GM19395 (cell line): ENCODE results near the gene GGT5.
"Not testable (repeated sequence)": the region's sequence is repeated elsewhere in the genome, so short reads cannot be mapped to it uniquely, and the experiment has no call there.

Experiments
- ATAC-seq: cut with Tn5 transposase; IDR thresholded peaks from one replicate; pipeline ENCODE4 v1.9.1; 2021; ENCODE audit warnings: mild to moderate bottlenecking, moderate library complexity; ENCODE audit not compliant: unreplicated experiment

Gene GGT5

DNA sequence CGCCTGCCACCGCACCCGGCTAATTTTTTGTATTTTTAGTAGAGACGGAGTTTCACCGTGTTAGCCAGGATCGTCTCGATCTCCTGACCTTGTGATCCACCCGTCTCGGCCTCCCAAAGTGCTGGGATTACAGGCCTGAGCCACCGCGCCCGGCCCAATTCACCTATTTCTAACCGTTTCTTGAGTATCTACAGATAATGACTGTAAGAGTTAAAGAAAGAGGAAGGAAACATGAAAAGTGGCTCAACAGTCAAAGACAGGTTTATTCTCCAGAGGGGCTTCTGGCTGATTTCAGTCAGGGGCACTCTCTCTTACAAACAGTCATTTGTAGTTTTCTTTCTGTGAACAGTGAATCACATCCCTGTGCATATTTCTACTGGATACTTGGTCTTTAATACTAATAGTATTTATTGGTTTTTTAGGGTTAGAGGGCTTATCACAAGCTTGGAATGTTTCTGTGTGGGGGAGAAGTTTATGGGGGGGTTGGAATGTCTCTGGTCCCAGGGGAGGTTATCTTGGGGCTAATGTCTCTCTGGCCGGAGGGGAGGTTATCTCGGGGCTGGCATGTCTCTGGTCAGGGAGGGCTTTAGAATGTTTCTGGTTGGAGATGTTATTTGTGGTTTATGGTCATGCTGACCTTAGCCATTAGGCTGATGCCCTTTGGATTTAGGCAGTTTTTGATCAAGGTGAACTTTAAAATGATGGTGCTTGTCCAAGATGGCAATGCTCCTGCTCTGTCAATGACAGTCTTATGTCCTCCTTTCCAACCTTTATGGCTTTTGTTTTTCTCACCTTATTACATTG is 38.2 kb downstream of the GGT5 start:
- not testable (repeated sequence) for ATAC-seq

DNA sequence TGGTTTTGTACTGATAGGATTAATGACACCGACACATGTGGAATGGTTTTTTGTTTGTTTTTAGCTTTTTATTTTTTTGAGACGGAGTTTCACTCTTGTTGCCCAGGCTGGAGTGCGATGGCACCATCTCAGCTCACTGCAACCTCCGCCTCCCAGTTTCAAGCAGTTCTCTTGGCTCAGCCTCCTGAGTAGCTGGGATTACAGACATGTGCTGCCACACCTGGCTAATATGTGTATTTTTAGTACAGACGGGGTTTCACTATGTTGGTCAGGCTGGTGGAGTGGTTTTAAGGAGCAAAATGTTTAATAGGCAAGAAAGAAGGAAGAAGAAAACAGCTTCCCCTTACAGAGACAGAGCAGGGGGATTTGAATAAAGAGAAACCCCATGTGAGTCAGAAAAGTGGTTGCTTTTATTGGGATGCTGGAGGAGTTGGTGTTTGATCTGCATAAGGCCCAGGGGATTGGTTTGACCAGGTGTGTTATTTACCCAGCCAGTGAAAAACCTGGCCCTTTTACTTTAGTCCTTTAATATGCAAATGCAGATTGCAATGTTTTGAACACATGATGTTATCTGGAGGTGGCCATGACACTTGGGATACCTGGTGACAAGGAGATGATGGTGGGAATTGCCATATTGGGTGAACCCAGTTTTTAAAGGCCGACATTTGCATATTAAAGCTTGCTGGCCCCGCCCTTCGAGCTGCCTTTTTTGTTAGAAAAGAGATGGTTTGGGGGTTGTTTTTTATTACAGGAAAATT is 39.3 kb downstream of the GGT5 start:
- ATAC-seq, result no peak

DNA sequence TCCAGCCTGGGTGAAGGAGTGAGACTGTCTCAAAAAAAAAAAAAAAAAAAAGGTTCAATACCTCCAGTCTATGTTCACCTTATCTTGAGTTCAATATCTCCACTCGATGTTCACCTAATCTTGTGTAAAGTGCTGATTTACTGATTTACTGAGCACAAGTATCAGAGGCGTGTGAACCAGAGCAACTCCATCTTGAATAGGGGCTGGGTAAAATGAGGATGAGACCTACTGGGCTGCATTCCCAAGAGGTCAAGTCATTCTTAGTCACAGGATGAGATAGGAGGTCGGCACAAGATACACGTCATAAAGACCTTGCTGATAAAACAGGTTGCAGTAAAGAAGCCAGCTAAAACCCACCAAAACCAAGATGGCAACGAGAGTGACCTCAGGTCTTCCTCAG is 41.0 kb downstream of the GGT5 start:
- ATAC-seq, result not testable (repeated sequence)

DNA sequence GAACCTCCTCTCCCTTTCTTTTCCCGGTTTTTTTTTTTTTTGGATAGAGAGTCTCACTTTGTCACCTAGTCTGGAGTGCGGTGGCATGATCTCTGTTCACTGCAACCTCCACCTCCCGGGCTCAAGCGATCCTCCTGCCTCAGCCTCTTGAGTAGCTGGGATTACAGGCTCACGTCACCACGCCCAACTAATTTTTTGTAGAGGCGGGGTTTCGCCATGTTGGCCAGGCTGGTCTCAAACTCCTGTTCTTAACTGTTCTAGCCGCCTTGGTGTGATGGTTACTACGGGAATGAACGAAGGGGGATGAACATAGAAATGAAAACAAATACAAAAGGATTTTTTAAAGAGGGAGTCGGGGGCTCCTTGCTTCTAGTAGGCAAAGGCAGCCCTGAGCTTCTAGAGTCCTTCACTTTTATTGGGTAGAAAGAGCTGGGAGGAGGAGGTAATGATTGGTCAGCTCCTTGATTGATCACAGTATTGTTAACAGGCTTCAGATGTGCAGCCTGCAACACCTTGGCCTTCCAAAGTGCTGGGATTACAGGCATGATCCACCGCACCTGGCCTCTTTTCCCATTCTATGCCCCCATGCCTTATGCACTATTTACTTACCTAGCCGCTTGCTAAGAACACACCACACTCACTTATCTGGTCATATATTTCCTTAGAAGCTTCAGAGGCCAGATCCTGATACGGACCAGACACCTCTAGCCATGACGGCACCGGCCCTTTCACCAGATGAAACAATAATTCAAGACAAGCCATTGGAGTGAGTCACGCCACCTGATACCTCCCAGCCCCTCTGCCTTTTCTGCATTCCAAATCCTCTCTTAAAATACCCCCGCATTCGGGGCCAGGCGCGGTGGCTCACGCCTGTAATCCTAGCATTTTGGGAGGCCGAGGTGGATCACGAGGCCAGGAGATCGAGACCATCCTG is 42.9 kb downstream of the GGT5 start:
- no peak for ATAC-seq

DNA sequence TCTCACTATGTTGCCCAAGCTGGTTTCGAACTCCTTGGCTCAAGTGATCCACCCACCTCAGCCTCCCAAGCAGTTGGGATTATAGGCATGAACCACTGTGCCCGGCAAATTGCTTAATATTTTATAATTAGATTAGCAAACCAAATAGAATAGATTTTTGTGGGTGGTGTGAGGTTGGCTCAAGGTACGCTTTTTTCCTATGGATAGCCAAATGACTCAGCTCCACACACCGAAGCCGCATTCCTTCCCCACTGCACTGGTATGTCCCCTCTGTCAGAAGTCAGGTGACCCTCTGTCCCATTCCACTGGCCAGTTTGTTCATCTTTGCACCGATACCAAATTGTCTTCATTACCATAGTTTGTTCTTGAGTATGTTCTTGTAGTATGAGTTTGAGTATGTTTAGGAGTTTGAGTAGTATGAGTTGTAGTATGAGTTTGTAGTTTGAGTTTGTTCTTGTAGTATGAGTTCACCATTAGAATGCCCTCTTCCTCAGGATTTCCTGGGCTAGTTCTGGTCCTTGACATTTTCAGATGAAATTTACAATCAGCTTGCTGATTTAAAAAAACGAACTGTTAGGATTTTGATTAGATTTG is 44.2 kb downstream of the GGT5 start:
- no peak for ATAC-seq

DNA sequence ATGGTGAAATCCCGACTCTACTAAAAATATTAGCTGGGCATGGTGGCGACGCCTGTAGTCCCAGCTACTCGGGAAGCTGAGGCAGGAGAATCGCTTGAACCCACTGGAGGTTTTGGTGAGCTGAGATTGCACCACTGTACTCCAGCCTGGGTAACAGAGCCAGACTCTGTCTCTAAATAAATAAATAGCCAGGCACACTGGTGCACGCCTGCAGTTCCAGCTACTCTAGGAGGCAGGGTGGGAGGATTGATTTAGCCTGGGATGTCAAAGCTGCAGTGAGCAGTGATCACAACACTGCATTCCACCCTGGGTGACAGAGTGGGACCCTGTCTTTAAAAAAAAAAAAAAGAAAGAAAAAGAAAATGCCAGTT is 46.2 kb downstream of the GGT5 start:
- no peak for ATAC-seq

DNA sequence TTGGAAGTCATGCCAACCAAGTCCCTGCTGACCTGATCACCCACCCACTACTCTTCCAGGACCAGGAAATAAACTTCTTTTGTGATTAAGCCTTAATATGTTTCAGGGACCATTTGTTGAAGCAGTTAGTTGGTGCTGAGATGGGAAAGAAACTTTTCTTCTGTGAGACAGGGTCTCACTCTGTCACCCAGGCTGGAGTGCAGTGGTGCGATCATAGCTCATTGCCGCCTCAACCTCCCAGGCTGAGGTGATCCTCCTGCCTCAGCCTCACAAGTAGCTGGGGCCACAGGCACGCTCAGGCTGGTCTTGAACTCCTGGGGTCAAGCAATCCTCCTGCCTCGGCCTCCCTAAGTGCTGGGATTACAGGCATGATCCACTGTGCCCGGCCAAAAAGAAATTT is 53.0 kb downstream of the GGT5 start:
- ATAC-seq, result no peak

DNA sequence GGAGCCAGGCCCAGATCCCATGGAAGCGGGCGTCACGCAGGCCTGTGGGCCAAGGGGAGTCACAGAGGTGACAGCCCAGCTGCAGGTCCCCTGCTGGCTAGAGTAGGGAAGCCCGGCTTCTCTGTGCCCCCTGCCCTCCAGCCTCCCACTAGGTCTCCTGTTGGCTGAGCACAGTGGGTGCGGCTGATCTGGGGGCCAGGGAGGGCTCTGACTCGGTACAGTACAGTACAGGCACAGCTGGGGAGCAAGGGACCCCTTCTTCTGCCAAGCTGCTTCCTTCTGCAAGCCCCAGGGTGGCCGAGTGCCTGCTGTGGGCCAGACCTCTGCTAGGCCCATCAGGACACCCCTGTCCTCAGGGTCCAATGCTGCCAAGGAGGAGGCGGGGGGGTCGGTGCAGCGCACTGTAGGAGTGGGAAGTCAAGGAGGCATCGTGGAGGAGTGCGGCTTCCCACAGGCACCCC is 53.5 kb downstream of the GGT5 start:
- ATAC-seq, result no peak

DNA sequence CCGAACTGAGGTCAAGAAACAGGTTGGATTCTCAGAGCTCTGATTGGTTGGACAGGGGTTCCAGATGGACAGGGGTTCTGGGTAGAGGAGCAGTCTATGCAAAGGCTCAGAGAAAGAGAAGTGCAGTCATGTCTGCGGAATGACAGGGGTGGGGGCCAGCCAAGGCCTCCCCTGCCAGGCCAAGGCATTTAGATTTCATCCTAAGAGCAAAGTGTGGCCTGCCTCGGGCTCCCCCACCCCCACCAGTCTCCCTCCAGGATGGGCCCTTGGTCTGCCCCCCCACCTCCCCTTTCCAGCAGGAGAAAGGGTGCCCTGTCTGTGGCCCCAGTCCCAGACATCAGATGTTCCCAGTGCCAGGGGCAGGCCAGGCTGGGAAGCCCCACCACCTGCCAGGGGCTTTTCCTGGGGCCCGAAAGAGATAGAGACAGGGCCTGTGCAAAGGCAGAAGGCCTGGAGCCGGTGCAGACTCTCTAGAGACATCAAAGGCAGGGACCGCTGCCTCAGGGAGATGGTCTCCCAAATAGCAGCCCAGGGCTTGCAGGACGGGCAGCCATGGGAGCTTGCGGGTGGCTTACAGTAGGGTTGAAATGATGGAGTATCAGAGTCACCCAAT is 54.2 kb downstream of the GGT5 start:
- no peak for ATAC-seq

DNA sequence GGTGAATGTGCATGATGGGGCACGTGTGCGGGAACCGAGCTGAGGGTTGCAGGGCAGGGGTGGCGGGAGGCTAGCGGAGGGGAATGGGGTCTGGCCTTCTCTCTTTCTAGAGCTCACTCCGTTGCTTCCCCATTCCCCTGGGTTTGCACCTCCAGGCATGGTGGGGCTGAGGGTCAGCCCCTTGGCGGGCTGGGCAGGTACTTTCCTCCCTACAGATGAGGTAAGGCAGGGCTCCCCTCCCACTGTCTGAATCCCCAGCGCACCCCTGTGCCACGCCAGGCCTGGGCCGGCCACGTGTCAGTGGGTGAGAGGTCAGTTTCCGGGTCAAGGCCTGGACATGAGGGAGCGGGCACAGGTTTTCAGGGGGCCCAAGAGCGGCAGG is 54.7 kb downstream of the GGT5 start:
- ATAC-seq, result no peak

DNA sequence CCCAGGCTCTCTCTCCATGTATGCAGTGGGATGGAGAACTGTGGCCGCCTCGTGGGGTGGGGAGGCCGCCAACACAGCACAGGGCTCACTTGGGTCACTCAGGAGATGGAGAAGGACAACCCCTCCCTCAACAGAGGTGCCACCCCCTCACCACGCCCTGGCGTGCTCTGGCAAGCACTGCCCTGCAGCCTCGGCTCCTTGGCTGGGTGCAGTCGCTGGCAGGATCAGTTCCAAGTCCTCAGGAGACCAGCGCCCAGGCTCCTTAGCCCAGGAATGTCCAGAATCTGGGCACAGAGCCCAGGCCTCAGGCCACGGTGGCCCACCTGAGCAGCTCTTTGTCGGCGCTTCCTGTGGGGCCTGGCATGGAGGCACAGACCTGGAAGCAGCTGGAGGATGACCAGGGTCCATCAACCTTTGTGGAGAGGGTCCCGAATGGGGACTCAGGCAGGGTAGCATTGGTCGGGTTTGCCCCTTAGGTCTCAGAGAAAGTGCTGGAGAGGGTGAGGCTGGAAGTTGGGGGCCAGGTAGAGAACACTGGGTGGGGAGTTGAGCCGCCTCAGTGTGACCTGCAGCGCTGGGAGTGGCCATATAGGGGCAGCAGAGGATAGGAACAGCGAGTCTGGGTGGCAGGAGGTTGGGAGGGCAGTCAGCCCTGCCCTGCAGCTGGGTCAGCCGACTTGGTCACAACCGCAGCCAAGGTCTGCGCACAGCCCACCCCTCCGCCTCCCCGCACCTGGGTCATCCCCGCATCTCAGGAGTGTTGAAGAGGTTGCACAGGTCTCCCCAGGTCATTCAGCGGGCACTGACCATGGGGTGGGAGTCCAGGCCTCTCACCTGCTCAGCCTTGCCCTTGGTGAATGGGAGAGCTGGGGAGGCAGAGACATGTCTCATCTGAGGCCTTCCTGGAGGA is 55.4 kb downstream of the GGT5 start:
- ATAC-seq, result no peak

DNA sequence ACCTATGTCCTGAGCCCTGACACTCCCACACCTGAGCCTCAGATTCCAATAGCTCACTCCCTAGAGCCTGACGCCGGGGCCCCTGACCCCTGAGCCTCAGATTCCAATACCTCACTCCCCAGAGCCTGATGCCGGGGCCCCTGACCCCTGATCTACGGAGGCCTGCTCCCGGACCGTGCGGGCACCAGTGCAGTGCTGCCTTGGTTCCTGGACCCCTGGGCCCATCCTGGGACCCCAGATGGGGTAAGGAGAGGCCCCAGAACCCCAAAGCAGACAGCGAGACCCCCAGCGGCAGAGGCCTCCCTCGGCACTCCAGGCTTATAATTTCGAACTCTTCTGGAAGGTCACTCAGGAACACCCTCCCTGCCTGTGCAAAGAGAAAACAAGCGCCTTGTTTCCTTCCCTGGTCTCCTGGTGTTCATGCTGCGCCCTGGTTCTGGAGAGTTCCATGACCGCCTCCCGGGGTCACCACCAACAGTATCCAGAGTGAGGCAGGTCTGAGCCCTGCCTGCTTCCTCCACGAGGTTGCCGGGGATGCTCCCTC is 56.1 kb downstream of the GGT5 start:
- no peak for ATAC-seq

DNA sequence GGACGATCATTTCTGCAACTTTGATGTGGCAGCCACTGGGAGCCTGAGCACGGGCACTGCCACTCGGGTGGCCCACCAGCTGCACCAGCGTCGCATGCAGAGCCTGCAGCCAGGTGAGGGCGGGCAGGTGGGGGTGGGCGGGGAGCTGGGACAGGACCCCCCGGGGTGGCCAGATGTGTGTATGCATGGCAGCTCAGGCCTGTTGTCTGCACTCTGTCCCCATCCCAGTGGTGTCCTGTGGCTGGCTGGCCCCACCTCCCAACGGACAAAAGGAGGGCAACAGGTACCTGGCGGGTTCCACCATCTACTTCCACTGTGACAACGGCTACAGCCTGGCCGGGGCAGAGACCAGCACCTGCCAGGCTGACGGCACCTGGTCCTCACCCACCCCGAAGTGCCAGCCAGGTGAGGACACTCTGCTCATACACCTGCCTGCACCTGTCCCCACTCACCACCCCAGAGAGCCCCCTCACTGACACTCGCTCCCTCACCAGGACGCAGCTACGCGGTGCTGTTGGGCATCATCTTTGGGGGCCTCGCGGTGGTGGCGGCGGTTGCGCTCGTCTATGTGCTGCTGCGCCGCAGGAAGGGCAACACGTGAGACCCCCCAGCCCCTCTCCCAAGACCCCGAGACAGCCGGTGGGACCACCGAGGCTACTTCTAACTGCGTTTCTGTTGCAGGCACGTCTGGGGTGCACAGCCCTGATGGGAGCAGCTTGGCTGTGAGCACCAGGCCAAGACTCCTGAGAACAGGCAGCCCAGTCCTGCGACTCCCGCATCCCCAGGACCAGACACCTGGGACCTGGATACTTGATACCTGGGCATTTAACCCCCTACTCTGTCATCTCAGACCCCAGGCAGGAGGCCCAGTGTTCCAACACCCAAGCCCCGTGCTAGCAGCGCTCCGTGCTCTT is 56.9 kb downstream of the GGT5 start:
- ATAC-seq, result no peak

DNA sequence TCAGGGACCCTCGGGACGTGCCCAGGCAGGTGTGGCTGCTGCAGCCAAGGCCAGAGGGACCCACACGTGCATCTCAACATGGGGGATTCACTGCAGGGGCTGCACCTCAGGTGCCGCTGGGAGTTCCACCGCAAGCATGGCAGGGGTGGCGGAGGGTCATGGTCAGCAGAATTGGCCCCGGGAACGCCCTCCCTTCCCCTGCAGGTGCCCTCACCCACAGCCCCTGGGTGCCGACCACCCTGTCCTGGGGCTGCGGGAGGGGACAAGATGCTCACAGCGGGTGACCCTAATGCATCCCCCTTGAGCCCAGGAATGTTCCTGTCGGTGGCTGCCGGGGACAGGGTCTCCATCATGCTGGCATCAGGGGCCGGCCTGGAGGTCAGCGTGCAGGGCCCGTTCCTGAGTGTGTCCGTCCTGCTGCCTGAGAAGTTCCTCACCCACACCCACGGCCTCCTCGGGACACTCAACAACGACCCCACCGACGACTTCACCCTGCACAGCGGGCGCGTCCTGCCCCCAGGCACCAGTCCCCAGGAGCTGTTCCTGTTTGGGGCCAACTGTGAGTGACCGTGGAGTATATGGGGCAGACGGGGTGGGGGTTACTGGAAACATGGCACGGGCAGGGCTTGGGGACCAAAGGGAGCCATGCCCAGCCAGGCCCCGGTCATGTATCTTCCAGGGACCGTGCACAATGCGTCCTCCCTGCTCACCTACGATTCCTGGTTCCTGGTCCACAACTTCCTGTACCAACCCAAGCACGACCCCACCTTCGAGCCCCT is 57.8 kb downstream of the GGT5 start:
- ATAC-seq, result no peak

DNA sequence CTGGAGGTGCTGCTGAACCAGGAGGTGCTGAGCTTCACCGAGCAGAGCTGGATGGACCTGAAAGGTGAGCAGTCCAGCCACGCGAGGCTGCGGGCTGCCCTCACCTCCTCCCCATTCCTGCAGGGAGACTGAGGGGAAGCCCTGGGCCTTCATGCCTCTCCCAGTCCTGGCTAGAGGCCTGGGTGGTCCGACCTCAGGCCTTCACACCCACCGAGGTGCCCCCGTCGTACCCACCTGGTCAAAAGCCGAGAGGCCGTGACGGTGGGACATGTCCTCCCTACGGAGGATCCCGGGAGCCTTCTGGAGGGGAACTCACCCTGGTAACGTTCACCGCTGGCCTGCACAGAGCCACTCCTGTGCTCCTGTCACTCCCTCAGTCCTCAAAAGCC is 58.5 kb downstream of the GGT5 start:
- no peak for ATAC-seq

DNA sequence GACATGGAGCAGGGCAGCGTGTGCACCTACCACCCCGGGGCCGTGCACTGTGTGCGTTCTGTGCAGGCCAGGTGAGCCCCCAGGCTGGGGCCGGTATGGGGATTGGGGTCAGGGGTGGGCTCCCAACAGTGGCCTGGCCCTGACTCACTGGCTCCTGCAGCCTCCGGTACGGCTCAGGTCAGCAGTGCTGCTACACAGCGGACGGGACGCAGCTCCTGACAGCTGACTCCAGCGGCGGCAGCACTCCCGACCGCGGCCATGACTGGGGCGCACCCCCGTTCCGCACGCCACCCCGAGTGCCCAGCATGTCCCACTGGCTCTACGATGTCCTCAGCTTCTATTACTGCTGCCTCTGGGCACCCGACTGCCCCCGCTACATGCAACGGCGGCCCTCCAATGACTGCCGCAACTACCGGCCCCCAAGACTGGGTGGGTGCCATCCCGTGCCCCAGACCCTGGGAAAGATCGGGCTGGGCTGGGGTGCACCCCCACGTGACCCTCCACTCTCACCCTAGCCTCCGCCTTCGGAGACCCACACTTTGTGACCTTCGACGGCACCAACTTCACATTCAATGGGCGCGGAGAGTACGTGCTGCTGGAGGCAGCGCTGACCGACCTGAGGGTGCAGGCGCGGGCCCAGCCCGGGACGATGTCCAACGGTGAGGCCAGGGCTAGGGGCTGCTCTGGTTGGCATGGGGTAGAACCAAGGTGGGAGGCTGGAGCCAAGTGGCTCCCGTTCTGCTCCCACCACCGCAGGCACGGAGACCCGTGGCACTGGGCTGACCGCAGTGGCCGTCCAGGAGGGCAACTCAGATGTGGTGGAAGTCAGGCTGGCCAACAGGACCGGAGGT is 59.2 kb downstream of the GGT5 start:
- no peak for ATAC-seq
